Panc1 (cell line): ENCODE measurements around the gene NUP188. TPM values are rescaled to one million over a fixed set of nuclear protein-coding genes. Genes with fewer than 3 reads are reported as not detected.

Experiments
- ATAC-seq: fragments of 200-7000 bp; cut with Tn5 transposase; 2 replicates; pipeline ENCODE4 v1.9.1; 2020; ENCODE audit warnings: mild to moderate bottlenecking, moderate library complexity
- BruUV-seq: library from RNA; stranded (reverse); fragments of 400-500 nt; replicated peaks from 2 replicates; lab custom pipeline; 2021; lab: Mats Ljungman, UMichigan
- CTCF ChIA-PET: fragments of 300-600 bp; sonication (Branson Sonifier 250); formaldehyde crosslinking; loops from one replicate; lab custom pipeline; 2022; ENCODE audit warnings: antibody characterized with exemption; lab: Charles Lee
- POLR2A ChIA-PET: fragments of 300-600 bp; sonication (Branson Sonifier 250); formaldehyde crosslinking; loops from one replicate; lab custom pipeline; 2022; ENCODE audit warnings: antibody characterized with exemption; lab: Charles Lee
- DNase-seq: peaks from one replicate; pipeline ENCODE4 v3.0.0-alpha.2; 2010; ENCODE audit warnings: low read depth, low spot score
- H3K27ac ChIP-seq: 2 replicates; pipeline ENCODE4 v1.5.1; 2011; ENCODE audit warnings: mild to moderate bottlenecking, low read length, inconsistent platforms
- H3K27me3 ChIP-seq: fragments of 200-500 bp; sonication (Bioruptor generic); 2 replicates; pipeline ENCODE4 v1.6.0; 2014; ENCODE audit warnings: low read length, inconsistent platforms; ENCODE audit not compliant: control insufficient read depth, insufficient read depth
- H3K36me3 ChIP-seq: fragments of 200-500 bp; sonication (Bioruptor generic); 2 replicates; pipeline ENCODE4 v1.5.1; 2014; ENCODE audit warnings: inconsistent platforms, mild to moderate bottlenecking, low read length, moderate library complexity; ENCODE audit not compliant: control insufficient read depth, insufficient read depth
- H3K4me1 ChIP-seq: 2 replicates; pipeline ENCODE4 v1.5.1; 2011; ENCODE audit warnings: inconsistent platforms, mild to moderate bottlenecking, low read length, moderate library complexity; ENCODE audit not compliant: control insufficient read depth, insufficient read depth
- H3K4me3 ChIP-seq, 2 experiments: 2 replicates each; pipeline ENCODE4 v1.5.1; 2011 to 2012; ENCODE audit warnings: low read depth in 2 of 2, low read length in 2 of 2, mild to moderate bottlenecking in 2 of 2, inconsistent platforms in 1 of 2, moderate library complexity in 1 of 2
- H3K9me3 ChIP-seq: fragments of 200-500 bp; sonication (Bioruptor generic); 2 replicates; pipeline ENCODE4 v1.5.1; 2014; ENCODE audit warnings: low read depth, mild to moderate bottlenecking, inconsistent platforms, low read length, moderate library complexity; ENCODE audit not compliant: control insufficient read depth, insufficient read depth
- CTCF ChIP-seq: fragments of 450-650 bp; IDR thresholded peaks from 2 replicates; pipeline ENCODE4 v1.5.1; 2017; ENCODE audit warnings: mild to moderate bottlenecking
- POLR2AphosphoS5 ChIP-seq: IDR thresholded peaks from 2 replicates; pipeline ENCODE4 v1.6.1; 2012; ENCODE audit warnings: mild to moderate bottlenecking, low read depth, low read length, moderate library complexity
- SIN3A ChIP-seq: IDR thresholded peaks from 2 replicates; pipeline ENCODE4 v1.6.1; 2012; ENCODE audit warnings: low read depth, mild to moderate bottlenecking, low read length, moderate library complexity, borderline replicate concordance; ENCODE audit not compliant: insufficient read depth
- TCF7L2 ChIP-seq: IDR thresholded peaks from 2 replicates; pipeline ENCODE4 v1.6.1; 2011; ENCODE audit warnings: mild to moderate bottlenecking, low read depth, low read length, inconsistent platforms
- in situ Hi-C: cut with HindIII; loops from 2 replicates; pipeline ENCODE4 v1.10.0; 2016; ENCODE audit warnings: low sequenced_read_pairs, low pct_unique_long_range_greater_than_20kb
- intact Hi-C: fragments of 100-400 bp; cut with micrococcal nuclease; formaldehyde crosslinking; loops from one replicate; pipeline ENCODE4 v1.10.0; 2022; ENCODE audit not compliant: unreplicated experiment
- total RNA-seq: library from RNA; stranded (reverse); gene quantifications from one replicate; pipeline ENCODE4 v1.2.1, GENCODE V29; 2021; ENCODE audit not compliant: unreplicated experiment
- TF ChIP-seq, protein P1 (sequence below), 2 experiments: IDR thresholded peaks; 2 replicates each; pipeline ENCODE4 v1.6.1; 2011 to 2012; ENCODE audit warnings: low read depth in 2 of 2, control low read depth in 1 of 2, low read length in 1 of 2, mild to moderate bottlenecking in 1 of 2, moderate library complexity in 1 of 2; ENCODE audit not compliant: insufficient read depth in 1 of 2

Gene NUP188
- total RNA-seq, 1 experiment from 2014 or later: 69.9 TPM

- Histone ChIP-seq H3K9me3 (no peaks in the 10 kb centered on the region), H3K27ac (no peak overlapping the region), H3K4me1 (peaks cover 8% of the 10 kb centered on the region; the same call in 1 of the 2 replicates), H3K36me3 (no peaks in the 10 kb centered on the region), H3K4me3 (no peak overlapping the region), H3K27me3 (no peaks in the 10 kb centered on the region)
- ATAC-seq (no peak), DNase-seq (no peak)
- ChIA-PET POLR2A (no interaction called here), CTCF (no interaction called here)
- in situ Hi-C loops (no loop called here), intact Hi-C loops (no loop called here)
- no TSS peak for BruUV-seq
- TF ChIP-seq, protein P1, sequence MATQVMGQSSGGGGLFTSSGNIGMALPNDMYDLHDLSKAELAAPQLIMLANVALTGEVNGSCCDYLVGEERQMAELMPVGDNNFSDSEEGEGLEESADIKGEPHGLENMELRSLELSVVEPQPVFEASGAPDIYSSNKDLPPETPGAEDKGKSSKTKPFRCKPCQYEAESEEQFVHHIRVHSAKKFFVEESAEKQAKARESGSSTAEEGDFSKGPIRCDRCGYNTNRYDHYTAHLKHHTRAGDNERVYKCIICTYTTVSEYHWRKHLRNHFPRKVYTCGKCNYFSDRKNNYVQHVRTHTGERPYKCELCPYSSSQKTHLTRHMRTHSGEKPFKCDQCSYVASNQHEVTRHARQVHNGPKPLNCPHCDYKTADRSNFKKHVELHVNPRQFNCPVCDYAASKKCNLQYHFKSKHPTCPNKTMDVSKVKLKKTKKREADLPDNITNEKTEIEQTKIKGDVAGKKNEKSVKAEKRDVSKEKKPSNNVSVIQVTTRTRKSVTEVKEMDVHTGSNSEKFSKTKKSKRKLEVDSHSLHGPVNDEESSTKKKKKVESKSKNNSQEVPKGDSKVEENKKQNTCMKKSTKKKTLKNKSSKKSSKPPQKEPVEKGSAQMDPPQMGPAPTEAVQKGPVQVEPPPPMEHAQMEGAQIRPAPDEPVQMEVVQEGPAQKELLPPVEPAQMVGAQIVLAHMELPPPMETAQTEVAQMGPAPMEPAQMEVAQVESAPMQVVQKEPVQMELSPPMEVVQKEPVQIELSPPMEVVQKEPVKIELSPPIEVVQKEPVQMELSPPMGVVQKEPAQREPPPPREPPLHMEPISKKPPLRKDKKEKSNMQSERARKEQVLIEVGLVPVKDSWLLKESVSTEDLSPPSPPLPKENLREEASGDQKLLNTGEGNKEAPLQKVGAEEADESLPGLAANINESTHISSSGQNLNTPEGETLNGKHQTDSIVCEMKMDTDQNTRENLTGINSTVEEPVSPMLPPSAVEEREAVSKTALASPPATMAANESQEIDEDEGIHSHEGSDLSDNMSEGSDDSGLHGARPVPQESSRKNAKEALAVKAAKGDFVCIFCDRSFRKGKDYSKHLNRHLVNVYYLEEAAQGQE (IDR thresholded peaks at IDR 0.05; ENCODE audit: insufficient read depth in 1 of 2, low read depth in 2 of 2, low read length in 1 of 2): no peak
- TF ChIP-seq TCF7L2: no peak
- no peak for TF ChIP-seq SIN3A
- TF ChIP-seq POLR2AphosphoS5: no peak
- TF ChIP-seq CTCF: no peak
Observed at GRCh38 chr9:129010267-129010975, 62.9 kb downstream of the NUP188 start.

DNA sequence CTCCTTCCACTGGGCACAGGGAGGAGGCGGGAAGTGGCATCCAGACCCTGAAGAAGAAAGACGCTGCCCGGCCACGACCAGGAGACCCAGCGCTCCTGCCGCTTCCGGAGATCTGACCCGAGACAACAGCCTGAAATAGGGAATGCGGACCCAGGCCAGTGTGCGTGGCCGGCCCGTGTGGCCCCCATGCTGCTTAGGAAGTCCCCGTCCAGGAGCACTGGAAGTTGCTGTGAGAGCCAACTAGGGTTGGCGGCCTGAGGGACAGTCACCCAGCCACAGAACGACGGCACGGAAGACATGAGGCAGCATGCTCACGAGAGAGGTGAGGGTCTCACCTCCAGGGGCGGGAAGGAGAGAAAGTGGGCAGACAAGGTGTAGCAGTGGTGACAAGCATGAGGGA lies 63.7 kb downstream of the NUP188 start:
- no peaks in the 10 kb centered on the region for H3K36me3 ChIP-seq

More for the DNA sequence above, 63.7 kb downstream of the NUP188 start:
- Histone ChIP-seq H3K27ac (no peak overlapping the region), H3K4me1 (peaks cover 8% of the 10 kb centered on the region; the same call in 1 of the 2 replicates), H3K27me3 (no peaks in the 10 kb centered on the region), H3K9me3 (no peaks in the 10 kb centered on the region), H3K4me3 (no peak overlapping the region)
- ATAC-seq (no peak), DNase-seq (no peak)
- CTCF ChIA-PET: no interaction called here
- POLR2A ChIA-PET: interaction anchor here (0.5 kb wide), 1 partner anchor 13 kb away, joined by 3 read pairs; no protein-coding TSS in a partner anchor
- BruUV-seq: no TSS peak
- intact Hi-C loops (no loop called here), in situ Hi-C loops (no loop called here)
- no peak for TF ChIP-seq CTCF
- TF ChIP-seq POLR2AphosphoS5: no peak
